Glutamatergic neuron (in vitro differentiated cells): Measurements from ENCODE around the gene RPL14. TPM values are rescaled to one million over a fixed set of nuclear protein-coding genes. Genes with fewer than 3 reads are reported as not detected.

Experiments used
- DNase-seq: peaks from one replicate; pipeline ENCODE4 v3.0.0; 2022
- H3K27ac Mint-ChIP-seq: one replicate; pipeline ENCODE4 v1.8.0; 2020; ENCODE audit warnings: mild to moderate bottlenecking, mixed read lengths, inconsistent platforms; ENCODE audit not compliant: unreplicated experiment
- H3K27me3 Mint-ChIP-seq: one replicate; pipeline ENCODE4 v1.8.0; 2020; ENCODE audit warnings: mild to moderate bottlenecking, moderate library complexity, mixed read lengths, inconsistent platforms; ENCODE audit not compliant: unreplicated experiment
- H3K36me3 Mint-ChIP-seq: one replicate; pipeline ENCODE4 v1.8.0; 2020; ENCODE audit warnings: mild to moderate bottlenecking, mixed read lengths, inconsistent platforms; ENCODE audit not compliant: unreplicated experiment
- H3K4me1 Mint-ChIP-seq: one replicate; pipeline ENCODE4 v1.8.0; 2020; ENCODE audit warnings: mild to moderate bottlenecking, low read depth, mixed read lengths, inconsistent platforms; ENCODE audit not compliant: unreplicated experiment
- H3K4me3 Mint-ChIP-seq: one replicate; pipeline ENCODE4 v1.8.0; 2020; ENCODE audit warnings: mild to moderate bottlenecking, mixed read lengths, inconsistent platforms; ENCODE audit not compliant: unreplicated experiment
- H3K9me3 Mint-ChIP-seq: one replicate; pipeline ENCODE4 v1.8.0; 2020; ENCODE audit warnings: mild to moderate bottlenecking, moderate library complexity, mixed read lengths, inconsistent platforms; ENCODE audit not compliant: unreplicated experiment
- total RNA-seq: library from RNA; stranded (reverse); fragmentation: NEBNext Ultra II Directional; extraction: Animal tissue kit (Norgen Biotek cat#: 25700); gene quantifications from one replicate; pipeline ENCODE4 v1.2.1, GENCODE V29; 2021; ENCODE audit not compliant: unreplicated experiment
- TF ChIP-seq, protein P1 (sequence below): fragments of 200-600 bp; sonication (generic); IDR thresholded peaks from one replicate; pipeline ENCODE4 v1.5.0; 2021; ENCODE audit not compliant: partially characterized antibody, unreplicated experiment

The RPL14 gene
- total RNA-seq, 1 donor from 2014 or later, result 1,217 TPM

DNA sequence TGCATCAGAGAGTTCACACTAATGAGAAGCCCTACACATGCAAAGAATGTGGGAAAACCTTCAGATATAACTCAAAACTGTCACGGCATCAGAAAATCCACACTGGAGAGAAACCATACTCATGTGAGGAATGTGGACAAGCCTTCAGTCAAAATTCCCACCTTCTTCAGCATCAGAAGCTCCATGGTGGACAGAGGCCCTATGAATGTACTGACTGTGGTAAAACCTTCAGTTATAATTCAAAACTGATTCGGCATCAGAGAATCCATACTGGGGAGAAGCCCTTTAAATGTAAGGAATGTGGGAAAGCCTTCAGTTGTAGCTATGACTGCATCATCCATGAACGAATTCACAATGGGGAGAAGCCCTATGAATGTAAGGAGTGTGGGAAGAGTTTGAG is 30.0 kb downstream of the RPL14 start:
- Mint-ChIP-seq H3K36me3 (peaks cover 31% of the 10 kb centered on the region), H3K4me1 (no peaks in the 10 kb centered on the region)

DNA sequence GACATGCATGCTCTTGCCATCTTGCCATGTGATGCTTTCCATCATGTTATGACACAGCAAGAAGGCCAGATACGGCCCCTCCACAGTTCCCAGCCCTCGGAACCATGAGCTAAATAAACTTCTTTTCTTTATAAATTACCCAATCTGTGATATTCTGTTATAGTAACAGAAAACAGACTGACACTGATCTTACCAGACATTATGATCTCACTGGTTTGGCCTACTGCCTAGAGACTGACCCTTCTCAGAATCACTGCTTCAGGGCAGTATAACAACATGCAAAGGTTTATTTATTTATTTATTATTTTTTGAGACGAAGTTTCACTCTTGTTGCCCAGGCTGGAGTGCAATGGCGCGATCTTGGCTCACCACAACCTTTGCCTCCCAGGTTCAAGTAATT is 33.8 kb downstream of the RPL14 start:
- TF ChIP-seq, protein P1, sequence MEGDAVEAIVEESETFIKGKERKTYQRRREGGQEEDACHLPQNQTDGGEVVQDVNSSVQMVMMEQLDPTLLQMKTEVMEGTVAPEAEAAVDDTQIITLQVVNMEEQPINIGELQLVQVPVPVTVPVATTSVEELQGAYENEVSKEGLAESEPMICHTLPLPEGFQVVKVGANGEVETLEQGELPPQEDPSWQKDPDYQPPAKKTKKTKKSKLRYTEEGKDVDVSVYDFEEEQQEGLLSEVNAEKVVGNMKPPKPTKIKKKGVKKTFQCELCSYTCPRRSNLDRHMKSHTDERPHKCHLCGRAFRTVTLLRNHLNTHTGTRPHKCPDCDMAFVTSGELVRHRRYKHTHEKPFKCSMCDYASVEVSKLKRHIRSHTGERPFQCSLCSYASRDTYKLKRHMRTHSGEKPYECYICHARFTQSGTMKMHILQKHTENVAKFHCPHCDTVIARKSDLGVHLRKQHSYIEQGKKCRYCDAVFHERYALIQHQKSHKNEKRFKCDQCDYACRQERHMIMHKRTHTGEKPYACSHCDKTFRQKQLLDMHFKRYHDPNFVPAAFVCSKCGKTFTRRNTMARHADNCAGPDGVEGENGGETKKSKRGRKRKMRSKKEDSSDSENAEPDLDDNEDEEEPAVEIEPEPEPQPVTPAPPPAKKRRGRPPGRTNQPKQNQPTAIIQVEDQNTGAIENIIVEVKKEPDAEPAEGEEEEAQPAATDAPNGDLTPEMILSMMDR, result no peak
- DNase-seq, result no peak
- Mint-ChIP-seq H3K27me3 (no peaks in the 10 kb centered on the region), H3K36me3 (peaks cover 30% of the 10 kb centered on the region), H3K27ac (no peak overlapping the region), H3K4me3 (no peak overlapping the region), H3K4me1 (no peaks in the 10 kb centered on the region), H3K9me3 (peaks cover 2% of the 10 kb centered on the region)

More for the DNA sequence above, 30.0 kb downstream of the RPL14 start:
- no peak overlapping the region for H3K27ac Mint-ChIP-seq
- no peaks in the 10 kb centered on the region for H3K27me3 Mint-ChIP-seq
- H3K4me3 Mint-ChIP-seq, result no peak overlapping the region
- no peak for DNase-seq
- TF ChIP-seq, protein P1, result no peak
- peaks cover 2% of the 10 kb centered on the region for H3K9me3 Mint-ChIP-seq

DNA sequence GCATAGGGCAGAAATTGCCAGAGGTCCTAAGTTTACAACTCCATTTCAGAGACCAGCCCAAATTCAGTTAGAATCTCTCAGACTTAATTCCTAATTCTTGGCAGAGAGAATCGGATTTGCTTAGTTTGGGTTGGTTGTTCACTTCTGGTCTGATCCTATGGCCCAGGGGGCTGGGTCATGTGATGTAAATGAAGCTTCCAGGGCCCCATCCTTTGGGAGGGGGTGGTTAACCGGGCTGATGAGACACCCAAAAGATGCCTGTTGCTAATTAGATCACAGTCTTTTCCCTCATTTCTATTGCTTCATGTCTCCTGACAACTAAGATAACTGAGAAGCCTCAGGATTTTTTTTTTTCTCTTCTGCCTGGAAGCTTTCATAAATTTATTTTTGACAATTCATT is 37.6 kb downstream of the RPL14 start:
- Mint-ChIP-seq H3K4me3 (no peak overlapping the region), H3K9me3 (no peaks in the 10 kb centered on the region), H3K27me3 (peaks cover under 1% of the 10 kb centered on the region), H3K4me1 (no peaks in the 10 kb centered on the region), H3K27ac (no peak overlapping the region), H3K36me3 (peaks cover 4% of the 10 kb centered on the region)
- TF ChIP-seq, protein P1, result no peak
- DNase-seq, result no peak

DNA sequence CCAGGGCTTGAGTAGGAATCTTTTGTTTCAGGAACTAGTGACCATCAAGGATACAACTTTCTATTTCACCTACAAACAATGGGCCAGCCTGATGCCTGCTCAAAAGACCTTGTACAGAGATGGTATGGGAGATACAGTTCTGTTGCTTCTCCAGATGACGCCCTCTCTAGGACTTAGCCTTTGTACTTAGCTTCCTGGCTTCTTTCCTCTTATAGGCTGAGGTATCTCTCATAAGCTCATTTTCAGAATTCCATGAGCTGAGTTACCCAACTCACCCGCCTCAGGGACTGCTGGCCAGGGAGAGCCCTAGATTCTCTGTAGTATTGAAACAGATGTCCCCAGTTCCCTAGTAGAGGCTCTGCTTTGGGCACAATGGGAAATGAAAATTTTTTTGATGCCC is 40.1 kb downstream of the RPL14 start:
- peaks cover 3% of the 10 kb centered on the region for H3K27me3 Mint-ChIP-seq
- TF ChIP-seq, protein P1, result no peak
- H3K4me1 Mint-ChIP-seq, result no peaks in the 10 kb centered on the region
- no peak for DNase-seq
- H3K36me3 Mint-ChIP-seq, result no peaks in the 10 kb centered on the region
- H3K27ac Mint-ChIP-seq, result no peak overlapping the region
- H3K4me3 Mint-ChIP-seq, result no peak overlapping the region
- no peaks in the 10 kb centered on the region for H3K9me3 Mint-ChIP-seq

DNA sequence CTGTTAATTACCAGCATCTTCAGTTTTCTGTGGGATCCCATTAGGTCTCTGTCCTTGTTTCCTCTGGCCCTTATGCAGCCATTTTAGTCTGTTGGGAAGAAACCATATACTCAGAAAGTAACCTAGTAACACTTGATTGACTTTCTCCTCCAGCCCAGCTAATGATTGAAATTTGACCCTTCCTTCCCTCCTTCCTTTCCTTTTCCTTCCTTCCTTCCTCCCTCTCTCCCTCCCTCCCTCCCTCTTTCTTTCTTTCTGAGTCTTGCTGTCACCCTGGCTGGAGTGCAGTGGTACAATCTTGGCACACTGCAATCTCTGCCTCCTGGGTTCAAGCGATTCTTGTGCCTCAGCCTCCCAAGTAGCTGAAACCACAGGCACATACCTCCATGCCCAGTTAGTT is 42.8 kb downstream of the RPL14 start:
- no peak overlapping the region for H3K4me3 Mint-ChIP-seq
- H3K9me3 Mint-ChIP-seq, result no peaks in the 10 kb centered on the region
- H3K27ac Mint-ChIP-seq, result no peak overlapping the region
- H3K4me1 Mint-ChIP-seq, result no peaks in the 10 kb centered on the region
- H3K36me3 Mint-ChIP-seq, result no peaks in the 10 kb centered on the region
- peaks cover 3% of the 10 kb centered on the region for H3K27me3 Mint-ChIP-seq
- no peak for DNase-seq
- TF ChIP-seq, protein P1, result no peak
